ENCODE results near the gene NOBOX. TPM values are rescaled to one million over a fixed set of nuclear protein-coding genes. Genes with fewer than 3 reads are reported as not detected.
A peak's percentile ranks its signal among the peaks of the same experiment; 100 is the strongest.
"Not testable (repeated sequence)": the region's sequence is repeated elsewhere in the genome, so short reads cannot be mapped to it uniquely, and the experiment has no call there.

NOBOX gene
- total and polyA plus RNA-seq, 2 donors from 2014 or later = not detected

GRCh38 chr7:144384071-144384470 lies 19.4 kb downstream of the NOBOX start:
- DNase-seq = peak in 2 of 5 donors; percentile 51 to 52
- intact Hi-C loops (cut with DNase I) = no loop called here
- Histone ChIP-seq H3K9me3 (ENCODE audit: control insufficient read depth in 2 of 3, insufficient read depth in 1 of 3, low read length in 3 of 3) (no peaks in the 10 kb centered on the region), H3K9ac (ENCODE audit: low read length in 3 of 3) (no peak overlapping the region), H3K27me3 (ENCODE audit: control insufficient read depth, insufficient read depth, low read length) (no peaks in the 10 kb centered on the region), H3K4me3 (ENCODE audit: low read length in 3 of 3) (peak overlapping the region in 1 of 3 donors; percentile 30), H3K36me3 (ENCODE audit: control insufficient read depth in 2 of 3, insufficient read depth in 3 of 3, low read length in 3 of 3) (peaks cover 0 to 2% (median 0%) of the 10 kb centered on the region in 3 donors), H3K27ac (ENCODE audit: low read depth in 2 of 2, low read length in 2 of 2) (peak overlapping the region; percentile 30 to 78), H3K4me1 (ENCODE audit: control insufficient read depth in 2 of 3, insufficient read depth in 2 of 3, low read depth in 1 of 3, low read length in 3 of 3) (peaks cover 0 to 8% (median 6%) of the 10 kb centered on the region in 3 donors)
- FAIRE-seq = peak; percentile 50
- no peak for TF ChIP-seq CTCF (IDR thresholded peaks at IDR 0.05; ENCODE audit: borderline replicate concordance, extremely low read depth, insufficient read depth)

GRCh38 chr7:144379776-144380384 lies 23.6 kb downstream of the NOBOX start:
- H3K27ac ChIP-seq (ENCODE audit: low read depth in 2 of 2, low read length in 2 of 2) = no peak overlapping the region
- H3K27me3 ChIP-seq (ENCODE audit: control insufficient read depth, insufficient read depth, low read length) = no peaks in the 10 kb centered on the region
- no peak overlapping the region for H3K9ac ChIP-seq (ENCODE audit: low read length in 3 of 3)
- peaks cover 0 to 8% (median 6%) of the 10 kb centered on the region in 3 donors for H3K4me1 ChIP-seq (ENCODE audit: control insufficient read depth in 2 of 3, insufficient read depth in 2 of 3, low read depth in 1 of 3, low read length in 3 of 3)
- peaks cover 2 to 16% (median 16%) of the 10 kb centered on the region in 3 donors for H3K36me3 ChIP-seq (ENCODE audit: control insufficient read depth in 2 of 3, insufficient read depth in 3 of 3, low read length in 3 of 3)
- no peak overlapping the region for H3K4me3 ChIP-seq (ENCODE audit: low read length in 3 of 3)
- TF ChIP-seq CTCF (IDR thresholded peaks at IDR 0.05; ENCODE audit: borderline replicate concordance, extremely low read depth, insufficient read depth) = no peak
- no peaks in the 10 kb centered on the region for H3K9me3 ChIP-seq (ENCODE audit: control insufficient read depth in 2 of 3, insufficient read depth in 1 of 3, low read length in 3 of 3)
- DNase-seq (no peak), FAIRE-seq (no peak)
- intact Hi-C loops (cut with DNase I) = no loop called here

- Histone ChIP-seq H3K36me3 (ENCODE audit: control insufficient read depth in 2 of 3, insufficient read depth in 3 of 3, low read length in 3 of 3) (peaks cover 2 to 16% (median 16%) of the 10 kb centered on the region in 3 donors), H3K27me3 (ENCODE audit: control insufficient read depth, insufficient read depth, low read length) (no peaks in the 10 kb centered on the region), H3K4me3 (ENCODE audit: low read length in 3 of 3) (no peak overlapping the region), H3K9ac (ENCODE audit: low read length in 3 of 3) (no peak overlapping the region), H3K4me1 (ENCODE audit: control insufficient read depth in 2 of 3, insufficient read depth in 2 of 3, low read depth in 1 of 3, low read length in 3 of 3) (peaks cover 0 to 6% (median 0%) of the 10 kb centered on the region in 3 donors), H3K27ac (ENCODE audit: low read depth in 2 of 2, low read length in 2 of 2) (no peak overlapping the region), H3K9me3 (ENCODE audit: control insufficient read depth in 2 of 3, insufficient read depth in 1 of 3, low read length in 3 of 3) (no peaks in the 10 kb centered on the region)
- intact Hi-C loops (cut with DNase I) = no loop called here
- FAIRE-seq = no peak
- TF ChIP-seq CTCF (IDR thresholded peaks at IDR 0.05; ENCODE audit: borderline replicate concordance, extremely low read depth, insufficient read depth) = no peak
- no peak for DNase-seq
These were observed 24.8 kb downstream of the NOBOX start for GRCh38 chr7:144378651-144379050.

DNA sequence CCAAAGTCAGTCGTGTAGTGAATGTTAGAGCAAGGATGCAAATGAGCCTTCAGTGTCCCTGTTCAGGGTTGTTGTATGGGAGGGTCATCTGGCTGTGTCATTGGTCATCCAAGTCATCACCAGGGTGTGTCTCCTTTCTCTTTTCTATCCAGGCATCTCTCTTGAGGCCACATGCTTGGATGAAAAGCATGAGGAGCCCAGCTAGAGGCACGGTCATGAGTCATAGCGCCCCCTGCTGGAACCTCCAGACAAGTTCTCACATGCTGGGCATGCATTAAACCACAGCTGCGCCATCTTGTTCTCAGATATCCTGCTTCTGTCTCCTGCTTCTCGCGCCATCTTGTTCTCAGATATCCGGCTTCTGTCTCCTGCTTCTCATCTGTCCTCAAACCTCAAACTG lies 34.3 kb downstream of the NOBOX start:
- H3K4me1 ChIP-seq (ENCODE audit: control insufficient read depth in 2 of 3, insufficient read depth in 2 of 3, low read depth in 1 of 3, low read length in 3 of 3); H3K36me3 ChIP-seq (ENCODE audit: control insufficient read depth in 2 of 3, insufficient read depth in 3 of 3, low read length in 3 of 3); intact Hi-C loops (cut with DNase I); H3K9ac ChIP-seq (ENCODE audit: low read length in 3 of 3); H3K27ac ChIP-seq (ENCODE audit: low read depth in 2 of 2, low read length in 2 of 2); H3K9me3 ChIP-seq (ENCODE audit: control insufficient read depth in 2 of 3, insufficient read depth in 1 of 3, low read length in 3 of 3); H3K27me3 ChIP-seq (ENCODE audit: control insufficient read depth, insufficient read depth, low read length); FAIRE-seq; H3K4me3 ChIP-seq (ENCODE audit: low read length in 3 of 3); DNase-seq: not testable (repeated sequence)

DNA sequence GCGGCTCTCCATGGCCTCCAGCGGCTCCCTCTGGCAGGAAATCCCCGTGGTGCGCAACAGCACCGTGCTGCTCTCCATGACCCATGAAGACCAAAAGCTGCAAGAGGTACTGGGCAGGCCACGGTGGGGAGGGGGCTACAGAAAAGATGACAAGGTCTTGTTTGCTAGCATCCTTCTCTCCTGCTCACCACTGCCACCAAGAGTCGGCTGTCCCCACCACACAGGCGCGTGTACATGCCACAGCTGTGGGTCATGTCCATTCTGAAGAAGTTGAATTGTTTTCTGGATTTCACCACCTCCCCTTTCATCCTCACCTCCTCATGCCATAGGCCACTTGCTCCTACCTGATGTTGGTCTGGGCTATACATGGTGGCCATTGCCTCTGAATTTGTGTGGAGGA lies 36.2 kb downstream of the NOBOX start:
- H3K4me3 ChIP-seq (ENCODE audit: low read length in 3 of 3); intact Hi-C loops (cut with DNase I); H3K27ac ChIP-seq (ENCODE audit: low read depth in 2 of 2, low read length in 2 of 2); H3K9me3 ChIP-seq (ENCODE audit: control insufficient read depth in 2 of 3, insufficient read depth in 1 of 3, low read length in 3 of 3); FAIRE-seq; H3K27me3 ChIP-seq (ENCODE audit: control insufficient read depth, insufficient read depth, low read length); H3K9ac ChIP-seq (ENCODE audit: low read length in 3 of 3); H3K4me1 ChIP-seq (ENCODE audit: control insufficient read depth in 2 of 3, insufficient read depth in 2 of 3, low read depth in 1 of 3, low read length in 3 of 3); H3K36me3 ChIP-seq (ENCODE audit: control insufficient read depth in 2 of 3, insufficient read depth in 3 of 3, low read length in 3 of 3); DNase-seq: not testable (repeated sequence)

DNA sequence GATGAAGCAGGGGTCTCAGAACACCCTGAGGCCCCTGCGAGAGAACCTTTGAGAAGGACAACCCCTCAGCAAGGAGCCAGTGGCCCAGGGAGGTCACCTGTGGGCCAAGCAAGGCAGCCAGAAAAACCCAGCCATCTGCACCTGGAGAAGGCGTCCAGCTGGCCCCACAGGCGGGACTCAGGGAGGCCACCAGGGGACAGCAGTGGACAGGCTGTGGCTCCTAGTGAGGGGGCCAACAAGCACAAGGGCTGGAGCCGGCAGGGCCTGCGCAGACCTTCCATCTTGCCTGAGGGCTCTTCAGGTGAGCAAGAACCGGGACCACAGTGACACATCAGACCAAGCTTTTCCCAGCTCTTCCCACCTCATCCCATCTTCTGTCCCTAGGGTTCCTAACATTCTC lies 38.0 kb downstream of the NOBOX start:
- H3K27me3 ChIP-seq (ENCODE audit: control insufficient read depth, insufficient read depth, low read length); intact Hi-C loops (cut with DNase I); H3K4me1 ChIP-seq (ENCODE audit: control insufficient read depth in 2 of 3, insufficient read depth in 2 of 3, low read depth in 1 of 3, low read length in 3 of 3); H3K9ac ChIP-seq (ENCODE audit: low read length in 3 of 3); DNase-seq; H3K9me3 ChIP-seq (ENCODE audit: control insufficient read depth in 2 of 3, insufficient read depth in 1 of 3, low read length in 3 of 3); H3K36me3 ChIP-seq (ENCODE audit: control insufficient read depth in 2 of 3, insufficient read depth in 3 of 3, low read length in 3 of 3); FAIRE-seq; H3K27ac ChIP-seq (ENCODE audit: low read depth in 2 of 2, low read length in 2 of 2); H3K4me3 ChIP-seq (ENCODE audit: low read length in 3 of 3): not testable (repeated sequence)
